Measurements from ENCODE around the gene POLA1.
"Not testable (repeated sequence)": the region's sequence is repeated elsewhere in the genome, so short reads cannot be mapped to it uniquely, and the experiment has no call there.

POLA1 gene

GRCh38 chrX:24862343-24862742, 168.6 kb downstream of the POLA1 start:
- no peak overlapping the region for H3K4me3 ChIP-seq (replicated peaks; ENCODE audit: insufficient read depth, low read length)
- DNase-seq (ENCODE audit: low read depth in 1 of 2, low spot score in 1 of 2): no peak
- no peaks in the 10 kb centered on the region for H3K27me3 ChIP-seq (ENCODE audit: insufficient read depth, poor library complexity, severe bottlenecking)
- no peak overlapping the region for H3K27ac ChIP-seq (replicated peaks)
- TF ChIP-seq CTCF (IDR thresholded peaks at IDR 0.05; ENCODE audit: insufficient read depth, low read length) (no peak), REST (IDR thresholded peaks at IDR 0.05; ENCODE audit: insufficient replicate concordance, low read depth) (no peak), SPI1 (IDR thresholded peaks at IDR 0.05; ENCODE audit: borderline replicate concordance, low read depth) (no peak), POLR2AphosphoS5 (IDR thresholded peaks at IDR 0.05; ENCODE audit: low read depth) (no peak), GABPA (IDR thresholded peaks at IDR 0.05; ENCODE audit: low read depth) (no peak)

- not testable (repeated sequence) for DNase-seq (ENCODE audit: low read depth in 1 of 2, low spot score in 1 of 2); H3K27ac ChIP-seq (replicated peaks); H3K27me3 ChIP-seq (ENCODE audit: insufficient read depth, poor library complexity, severe bottlenecking); H3K4me3 ChIP-seq (replicated peaks; ENCODE audit: insufficient read depth, low read length)
These were observed 170.1 kb downstream of the POLA1 start for GRCh38 chrX:24863779-24864178.

GRCh38 chrX:24870143-24870542, 176.4 kb downstream of the POLA1 start:
- DNase-seq (ENCODE audit: low read depth in 1 of 2, low spot score in 1 of 2): no peak
- H3K27ac ChIP-seq (replicated peaks): no peak overlapping the region
- TF ChIP-seq SPI1 (IDR thresholded peaks at IDR 0.05; ENCODE audit: borderline replicate concordance, low read depth) (no peak), CTCF (IDR thresholded peaks at IDR 0.05; ENCODE audit: insufficient read depth, low read length) (no peak), GABPA (IDR thresholded peaks at IDR 0.05; ENCODE audit: low read depth) (no peak), REST (IDR thresholded peaks at IDR 0.05; ENCODE audit: insufficient replicate concordance, low read depth) (no peak), POLR2AphosphoS5 (IDR thresholded peaks at IDR 0.05; ENCODE audit: low read depth) (no peak)

GRCh38 chrX:24874604-24875247, 181.0 kb downstream of the POLA1 start:
- no peaks in the 10 kb centered on the region for H3K27me3 ChIP-seq (ENCODE audit: insufficient read depth, poor library complexity, severe bottlenecking)
- no peak overlapping the region for H3K27ac ChIP-seq (replicated peaks)
- DNase-seq (ENCODE audit: low read depth in 1 of 2, low spot score in 1 of 2): no peak
- no peak overlapping the region for H3K4me3 ChIP-seq (replicated peaks; ENCODE audit: insufficient read depth, low read length)
- TF ChIP-seq SPI1 (IDR thresholded peaks at IDR 0.05; ENCODE audit: borderline replicate concordance, low read depth) (no peak), POLR2AphosphoS5 (IDR thresholded peaks at IDR 0.05; ENCODE audit: low read depth) (no peak), GABPA (IDR thresholded peaks at IDR 0.05; ENCODE audit: low read depth) (no peak), REST (IDR thresholded peaks at IDR 0.05; ENCODE audit: insufficient replicate concordance, low read depth) (no peak), CTCF (IDR thresholded peaks at IDR 0.05; ENCODE audit: insufficient read depth, low read length) (no peak)

More at GRCh38 chrX:24870143-24870542, 176.4 kb downstream of the POLA1 start:
- H3K4me3 ChIP-seq (replicated peaks; ENCODE audit: insufficient read depth, low read length): no peak overlapping the region
- H3K27me3 ChIP-seq (ENCODE audit: insufficient read depth, poor library complexity, severe bottlenecking): no peaks in the 10 kb centered on the region

All from HL-60 (cell line).